ENCODE results near the gene SSPN.

Gene SSPN

GRCh38 chr12:26205941-26206340 lies 10.6 kb downstream of the SSPN start:
- Histone ChIP-seq H3K23ac (ENCODE audit: low read depth, low read length, poor library complexity) (no peak overlapping the region), H4K8ac (ENCODE audit: low read depth, low read length) (no peak overlapping the region), H3K4me1 (ENCODE audit: control insufficient read depth in 2 of 2, insufficient read depth in 1 of 2, low read depth in 1 of 2, low read length in 2 of 2) (peaks cover 0 to 18% of the 10 kb centered on the region in 2 donors), H3K4me3 (ENCODE audit: low read length in 2 of 2) (no peak overlapping the region), H3K9ac (ENCODE audit: low read depth, low read length, poor library complexity) (no peak overlapping the region), H3K27me3 (ENCODE audit: control insufficient read depth in 3 of 3, insufficient read depth in 3 of 3, low read depth in 1 of 3, low read length in 3 of 3) (no peaks in the 10 kb centered on the region), H3K4ac (ENCODE audit: low read length) (no peak overlapping the region), H2BK12ac (ENCODE audit: low read length) (no peak overlapping the region), H3K36me3 (replicated peaks in 1 of 2; ENCODE audit: control insufficient read depth in 2 of 2, insufficient read depth in 2 of 2, low read length in 2 of 2) (no peaks in the 10 kb centered on the region), H2BK5ac (ENCODE audit: low read length) (no peak overlapping the region), H2AK5ac (ENCODE audit: low read depth, low read length) (no peak overlapping the region), H2AFZ (ENCODE audit: low read length) (peak overlapping the region; percentile 57), H3K14ac (ENCODE audit: low read length) (no peak overlapping the region), H3K18ac (ENCODE audit: low read length) (no peak overlapping the region), H3K9me3 (replicated peaks in 1 of 2; ENCODE audit: control insufficient read depth in 2 of 2, insufficient read depth in 1 of 2, low read depth in 1 of 2, low read length in 2 of 2) (no peaks in the 10 kb centered on the region), H3K27ac (replicated peaks; ENCODE audit: low read length) (no peak overlapping the region), H4K91ac (ENCODE audit: low read depth, low read length, poor library complexity) (no peak overlapping the region), H3K4me2 (ENCODE audit: insufficient read depth, low read length, poor library complexity, severe bottlenecking) (no peak overlapping the region), H2BK120ac (ENCODE audit: low read depth, low read length) (no peak overlapping the region), H2BK15ac (ENCODE audit: low read length) (no peak overlapping the region), H3K79me1 (ENCODE audit: low read depth, low read length) (no peaks in the 10 kb centered on the region)
- no peak for DNase-seq (ENCODE audit: low spot score)
- WGBS, 2 donors (ENCODE audit: extremely low coverage in 2 of 2, insufficient read length in 2 of 2, insufficient replicate concordance in 1 of 2), result no CpG with 5 or more reads among the region's 6 CpGs

GRCh38 chr12:26211331-26211730 lies 16.0 kb downstream of the SSPN start:
- Histone ChIP-seq H2BK120ac (ENCODE audit: low read depth, low read length) (no peak overlapping the region), H3K27me3 (ENCODE audit: control insufficient read depth in 3 of 3, insufficient read depth in 3 of 3, low read depth in 1 of 3, low read length in 3 of 3) (no peaks in the 10 kb centered on the region), H3K23ac (ENCODE audit: low read depth, low read length, poor library complexity) (no peak overlapping the region), H3K27ac (replicated peaks; ENCODE audit: low read length) (no peak overlapping the region), H3K4me3 (ENCODE audit: low read length in 2 of 2) (no peak overlapping the region), H2BK5ac (ENCODE audit: low read length) (no peak overlapping the region), H2BK12ac (ENCODE audit: low read length) (no peak overlapping the region), H4K8ac (ENCODE audit: low read depth, low read length) (no peak overlapping the region), H3K18ac (ENCODE audit: low read length) (no peak overlapping the region), H3K4me1 (ENCODE audit: control insufficient read depth in 2 of 2, insufficient read depth in 1 of 2, low read depth in 1 of 2, low read length in 2 of 2) (peaks cover 0 to 4% of the 10 kb centered on the region in 2 donors), H3K9me3 (replicated peaks in 1 of 2; ENCODE audit: control insufficient read depth in 2 of 2, insufficient read depth in 1 of 2, low read depth in 1 of 2, low read length in 2 of 2) (peaks cover 0 to 6% of the 10 kb centered on the region in 2 donors), H2AFZ (ENCODE audit: low read length) (no peak overlapping the region), H3K4ac (ENCODE audit: low read length) (no peak overlapping the region), H3K9ac (ENCODE audit: low read depth, low read length, poor library complexity) (no peak overlapping the region), H3K36me3 (replicated peaks in 1 of 2; ENCODE audit: control insufficient read depth in 2 of 2, insufficient read depth in 2 of 2, low read length in 2 of 2) (no peaks in the 10 kb centered on the region), H3K79me1 (ENCODE audit: low read depth, low read length) (no peaks in the 10 kb centered on the region), H4K91ac (ENCODE audit: low read depth, low read length, poor library complexity) (no peak overlapping the region), H3K4me2 (ENCODE audit: insufficient read depth, low read length, poor library complexity, severe bottlenecking) (no peak overlapping the region), H2AK5ac (ENCODE audit: low read depth, low read length) (no peak overlapping the region), H2BK15ac (ENCODE audit: low read length) (no peak overlapping the region), H3K14ac (ENCODE audit: low read length) (no peak overlapping the region)
- DNase-seq (ENCODE audit: low spot score), result no peak
- no CpG with 5 or more reads among the region's 1 CpG for WGBS, 2 donors (ENCODE audit: extremely low coverage in 2 of 2, insufficient read length in 2 of 2, insufficient replicate concordance in 1 of 2)

- H3K4ac ChIP-seq (ENCODE audit: low read length), result no peak overlapping the region
- no peak overlapping the region for H3K27ac ChIP-seq (replicated peaks; ENCODE audit: low read length)
- no peak overlapping the region for H2AFZ ChIP-seq (ENCODE audit: low read length)
- no peaks in the 10 kb centered on the region for H3K27me3 ChIP-seq (ENCODE audit: control insufficient read depth in 3 of 3, insufficient read depth in 3 of 3, low read depth in 1 of 3, low read length in 3 of 3)
- H3K79me1 ChIP-seq (ENCODE audit: low read depth, low read length), result no peaks in the 10 kb centered on the region
- no peak overlapping the region for H3K4me3 ChIP-seq (ENCODE audit: low read length in 2 of 2)
- H3K36me3 ChIP-seq (replicated peaks in 1 of 2; ENCODE audit: control insufficient read depth in 2 of 2, insufficient read depth in 2 of 2, low read length in 2 of 2), result no peaks in the 10 kb centered on the region
- H3K4me2 ChIP-seq (ENCODE audit: insufficient read depth, low read length, poor library complexity, severe bottlenecking), result no peak overlapping the region
- H4K8ac ChIP-seq (ENCODE audit: low read depth, low read length), result no peak overlapping the region
- no peak overlapping the region for H3K18ac ChIP-seq (ENCODE audit: low read length)
- no peak overlapping the region for H2BK120ac ChIP-seq (ENCODE audit: low read depth, low read length)
- H2BK12ac ChIP-seq (ENCODE audit: low read length), result no peak overlapping the region
- H2BK15ac ChIP-seq (ENCODE audit: low read length), result no peak overlapping the region
- no peak overlapping the region for H3K14ac ChIP-seq (ENCODE audit: low read length)
- DNase-seq (ENCODE audit: low spot score), result no peak
- H3K23ac ChIP-seq (ENCODE audit: low read depth, low read length, poor library complexity), result no peak overlapping the region
- WGBS, 2 donors (ENCODE audit: extremely low coverage in 2 of 2, insufficient read length in 2 of 2, insufficient replicate concordance in 1 of 2), result no CpG with 5 or more reads among the region's 5 CpGs
- peaks cover 0 to 6% of the 10 kb centered on the region in 2 donors for H3K9me3 ChIP-seq (replicated peaks in 1 of 2; ENCODE audit: control insufficient read depth in 2 of 2, insufficient read depth in 1 of 2, low read depth in 1 of 2, low read length in 2 of 2)
- H3K4me1 ChIP-seq (ENCODE audit: control insufficient read depth in 2 of 2, insufficient read depth in 1 of 2, low read depth in 1 of 2, low read length in 2 of 2), result no peaks in the 10 kb centered on the region
- H3K9ac ChIP-seq (ENCODE audit: low read depth, low read length, poor library complexity), result no peak overlapping the region
- no peak overlapping the region for H2BK5ac ChIP-seq (ENCODE audit: low read length)
- H2AK5ac ChIP-seq (ENCODE audit: low read depth, low read length), result no peak overlapping the region
- no peak overlapping the region for H4K91ac ChIP-seq (ENCODE audit: low read depth, low read length, poor library complexity)
Measured at GRCh38 chr12:26212396-26212795, 17.0 kb downstream of the SSPN start.

- no peak for DNase-seq (ENCODE audit: low spot score)
- Histone ChIP-seq H2BK12ac (ENCODE audit: low read length) (no peak overlapping the region), H3K4me1 (ENCODE audit: control insufficient read depth in 2 of 2, insufficient read depth in 1 of 2, low read depth in 1 of 2, low read length in 2 of 2) (no peaks in the 10 kb centered on the region), H3K36me3 (replicated peaks in 1 of 2; ENCODE audit: control insufficient read depth in 2 of 2, insufficient read depth in 2 of 2, low read length in 2 of 2) (no peaks in the 10 kb centered on the region), H3K27ac (replicated peaks; ENCODE audit: low read length) (no peak overlapping the region), H3K4me2 (ENCODE audit: insufficient read depth, low read length, poor library complexity, severe bottlenecking) (no peak overlapping the region), H4K8ac (ENCODE audit: low read depth, low read length) (no peak overlapping the region), H3K9me3 (replicated peaks in 1 of 2; ENCODE audit: control insufficient read depth in 2 of 2, insufficient read depth in 1 of 2, low read depth in 1 of 2, low read length in 2 of 2) (peaks cover 0 to 6% of the 10 kb centered on the region in 2 donors), H2AK5ac (ENCODE audit: low read depth, low read length) (no peak overlapping the region), H2AFZ (ENCODE audit: low read length) (no peak overlapping the region), H3K27me3 (ENCODE audit: control insufficient read depth in 3 of 3, insufficient read depth in 3 of 3, low read depth in 1 of 3, low read length in 3 of 3) (no peaks in the 10 kb centered on the region), H3K14ac (ENCODE audit: low read length) (no peak overlapping the region), H3K9ac (ENCODE audit: low read depth, low read length, poor library complexity) (no peak overlapping the region), H3K79me1 (ENCODE audit: low read depth, low read length) (no peaks in the 10 kb centered on the region), H3K4me3 (ENCODE audit: low read length in 2 of 2) (no peak overlapping the region), H3K18ac (ENCODE audit: low read length) (no peak overlapping the region), H3K4ac (ENCODE audit: low read length) (no peak overlapping the region), H4K91ac (ENCODE audit: low read depth, low read length, poor library complexity) (no peak overlapping the region), H3K23ac (ENCODE audit: low read depth, low read length, poor library complexity) (no peak overlapping the region), H2BK15ac (ENCODE audit: low read length) (no peak overlapping the region), H2BK5ac (ENCODE audit: low read length) (no peak overlapping the region), H2BK120ac (ENCODE audit: low read depth, low read length) (no peak overlapping the region)
- WGBS, 2 donors (ENCODE audit: extremely low coverage in 2 of 2, insufficient read length in 2 of 2, insufficient replicate concordance in 1 of 2), result no CpG with 5 or more reads among the region's 2 CpGs
Measured at GRCh38 chr12:26212988-26213387, 17.6 kb downstream of the SSPN start.

Measured in neuronal stem cell (in vitro differentiated cells).